GM10248 (cell line): Measurements from ENCODE around the gene XPO5.
A peak's percentile ranks its signal among the peaks of the same experiment; 100 is the strongest.

Experiments used
- CTCF ChIA-PET: fragments of 300-600 bp; sonication (Branson Sonifier 250); formaldehyde crosslinking; extraction: SDS; loops from one replicate; lab custom pipeline; 2021; ENCODE audit warnings: antibody characterized with exemption; lab: Yijun Ruan, JAX
- POLR2A ChIA-PET: fragments of 350-650 bp; sonication (Branson Sonifier 250); formaldehyde crosslinking; extraction: SDS; loops from one replicate; lab custom pipeline; 2020; ENCODE audit warnings: antibody characterized with exemption; lab: Yijun Ruan, JAX
- DNase-seq: peaks from one replicate; pipeline ENCODE4 v3.0.0; 2012; ENCODE audit errors: extremely low spot score
- TF ChIP-seq, protein P1 (sequence below): IDR thresholded peaks from 2 replicates; pipeline ENCODE4 v1.5.1; 2012; ENCODE audit warnings: mild to moderate bottlenecking, low read depth; ENCODE audit errors: extremely low read depth, missing control alignments, control extremely low read depth

Gene XPO5

DNA sequence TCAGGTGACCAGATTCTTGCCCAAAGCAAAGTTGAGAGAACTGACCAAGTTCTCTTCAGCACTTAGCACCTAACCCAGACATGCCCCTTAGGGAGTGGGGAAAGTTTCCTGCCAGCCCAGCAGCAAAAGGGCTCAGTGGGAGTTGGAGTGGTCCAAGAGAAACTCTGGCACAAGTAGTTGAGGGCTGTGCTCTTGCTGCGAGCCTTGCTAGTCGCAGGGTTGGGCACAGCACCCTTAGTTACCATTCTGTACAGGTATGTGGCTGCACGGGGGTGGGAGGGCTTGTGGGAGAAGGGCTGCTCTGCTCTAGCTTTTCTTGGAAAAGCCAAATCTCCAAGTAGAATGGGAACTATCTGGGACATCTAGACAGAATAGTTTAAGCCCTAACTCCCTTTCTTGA lies 52.6 kb downstream of the XPO5 start:
- TF ChIP-seq, protein P1, sequence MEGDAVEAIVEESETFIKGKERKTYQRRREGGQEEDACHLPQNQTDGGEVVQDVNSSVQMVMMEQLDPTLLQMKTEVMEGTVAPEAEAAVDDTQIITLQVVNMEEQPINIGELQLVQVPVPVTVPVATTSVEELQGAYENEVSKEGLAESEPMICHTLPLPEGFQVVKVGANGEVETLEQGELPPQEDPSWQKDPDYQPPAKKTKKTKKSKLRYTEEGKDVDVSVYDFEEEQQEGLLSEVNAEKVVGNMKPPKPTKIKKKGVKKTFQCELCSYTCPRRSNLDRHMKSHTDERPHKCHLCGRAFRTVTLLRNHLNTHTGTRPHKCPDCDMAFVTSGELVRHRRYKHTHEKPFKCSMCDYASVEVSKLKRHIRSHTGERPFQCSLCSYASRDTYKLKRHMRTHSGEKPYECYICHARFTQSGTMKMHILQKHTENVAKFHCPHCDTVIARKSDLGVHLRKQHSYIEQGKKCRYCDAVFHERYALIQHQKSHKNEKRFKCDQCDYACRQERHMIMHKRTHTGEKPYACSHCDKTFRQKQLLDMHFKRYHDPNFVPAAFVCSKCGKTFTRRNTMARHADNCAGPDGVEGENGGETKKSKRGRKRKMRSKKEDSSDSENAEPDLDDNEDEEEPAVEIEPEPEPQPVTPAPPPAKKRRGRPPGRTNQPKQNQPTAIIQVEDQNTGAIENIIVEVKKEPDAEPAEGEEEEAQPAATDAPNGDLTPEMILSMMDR = no peak
- CTCF ChIA-PET = no interaction called here
- POLR2A ChIA-PET = no interaction called here
- no peak for DNase-seq

DNA sequence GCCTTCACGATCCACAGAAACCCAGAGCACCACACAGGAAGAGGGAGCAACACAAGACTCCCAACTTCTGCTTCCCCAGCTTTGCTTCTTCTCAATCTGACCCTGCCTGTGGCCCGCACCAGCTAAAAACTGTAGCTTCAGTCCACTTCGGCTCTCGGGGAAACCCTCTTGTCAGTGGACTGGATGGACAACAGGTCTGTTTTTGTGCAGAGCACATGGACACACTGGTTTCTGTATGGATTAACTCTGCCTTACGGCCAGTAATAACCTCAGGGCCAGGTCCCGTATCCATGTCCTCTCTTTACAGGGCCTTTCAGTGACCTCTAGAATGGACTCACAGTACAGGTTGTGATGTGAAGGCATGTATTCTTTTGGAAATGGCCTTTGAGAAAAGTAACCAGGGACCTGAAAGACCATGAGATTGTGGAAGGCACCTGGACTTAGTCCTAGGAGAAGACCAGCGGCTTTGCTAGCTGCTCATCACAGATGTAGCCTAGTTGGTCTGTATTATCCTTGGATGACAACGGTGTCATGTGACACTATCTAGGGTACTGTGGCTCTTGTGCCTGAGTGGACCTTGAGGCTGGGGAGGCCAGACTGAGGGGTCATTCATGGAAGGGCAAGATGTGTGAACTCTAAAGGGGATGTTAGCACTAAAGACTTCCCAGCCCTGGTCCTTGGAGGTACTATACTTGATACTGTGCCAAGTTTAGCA lies 53.1 kb downstream of the XPO5 start:
- TF ChIP-seq, protein P1 = no peak
- no peak for DNase-seq
- ChIA-PET POLR2A (no interaction called here), CTCF (interaction anchor here (0.7 to 8.0 kb wide), 2 partner anchors 16 to 42 kb away, joined by 3 to 56 read pairs; no protein-coding TSS in a partner anchor)

DNA sequence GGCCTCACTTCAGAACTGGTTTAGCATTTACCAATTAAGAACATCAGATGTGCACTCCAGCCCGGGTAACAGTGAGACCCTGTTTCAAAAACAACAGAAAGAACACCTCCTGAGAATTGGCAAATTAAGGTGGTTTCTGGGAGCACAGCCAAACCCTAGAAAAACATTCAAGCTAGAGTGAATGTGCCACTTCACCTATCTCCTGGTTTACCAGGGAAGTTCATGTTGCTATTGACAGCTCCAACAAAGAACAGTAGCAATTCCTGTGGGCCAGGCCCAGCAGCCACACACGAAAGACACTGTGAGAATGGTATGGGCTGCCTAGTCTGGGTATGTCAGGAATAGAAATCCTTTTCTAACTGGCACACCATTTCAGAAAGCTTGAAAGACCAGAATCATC lies 54.0 kb downstream of the XPO5 start:
- POLR2A ChIA-PET = no interaction called here
- DNase-seq = no peak
- TF ChIP-seq, protein P1 = no peak
- CTCF ChIA-PET = interaction anchor here (0.7 to 8.0 kb wide), 4 partner anchors 12 to 166 kb away, joined by 3 to 56 read pairs (median 3); no protein-coding TSS in a partner anchor

DNA sequence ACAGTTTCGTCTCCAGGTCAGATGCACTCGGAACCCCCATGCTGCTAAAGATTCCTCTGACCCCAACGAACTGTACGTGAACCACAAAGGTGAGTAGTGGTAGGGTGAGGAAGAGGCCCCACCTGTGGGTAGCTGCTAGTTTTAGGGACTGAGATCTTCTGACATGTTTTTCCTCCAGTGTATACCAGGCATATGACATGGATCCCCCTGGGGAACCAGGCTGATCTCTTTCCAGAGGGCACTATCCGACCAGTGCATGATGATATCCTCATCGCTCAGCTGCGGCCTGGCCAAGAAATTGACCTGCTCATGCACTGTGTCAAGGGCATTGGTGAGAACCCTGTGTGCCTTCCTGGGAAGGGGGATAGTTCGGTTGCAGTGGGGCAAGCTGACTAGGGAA lies 55.7 kb downstream of the XPO5 start:
- DNase-seq = no peak
- TF ChIP-seq, protein P1 = no peak
- CTCF ChIA-PET = interaction anchor here (1.4 to 8.0 kb wide), 4 partner anchors 10 to 29 kb away, joined by 5 to 56 read pairs (median 6); partner anchors contain the start of gene LRRC73
- POLR2A ChIA-PET = no interaction called here

DNA sequence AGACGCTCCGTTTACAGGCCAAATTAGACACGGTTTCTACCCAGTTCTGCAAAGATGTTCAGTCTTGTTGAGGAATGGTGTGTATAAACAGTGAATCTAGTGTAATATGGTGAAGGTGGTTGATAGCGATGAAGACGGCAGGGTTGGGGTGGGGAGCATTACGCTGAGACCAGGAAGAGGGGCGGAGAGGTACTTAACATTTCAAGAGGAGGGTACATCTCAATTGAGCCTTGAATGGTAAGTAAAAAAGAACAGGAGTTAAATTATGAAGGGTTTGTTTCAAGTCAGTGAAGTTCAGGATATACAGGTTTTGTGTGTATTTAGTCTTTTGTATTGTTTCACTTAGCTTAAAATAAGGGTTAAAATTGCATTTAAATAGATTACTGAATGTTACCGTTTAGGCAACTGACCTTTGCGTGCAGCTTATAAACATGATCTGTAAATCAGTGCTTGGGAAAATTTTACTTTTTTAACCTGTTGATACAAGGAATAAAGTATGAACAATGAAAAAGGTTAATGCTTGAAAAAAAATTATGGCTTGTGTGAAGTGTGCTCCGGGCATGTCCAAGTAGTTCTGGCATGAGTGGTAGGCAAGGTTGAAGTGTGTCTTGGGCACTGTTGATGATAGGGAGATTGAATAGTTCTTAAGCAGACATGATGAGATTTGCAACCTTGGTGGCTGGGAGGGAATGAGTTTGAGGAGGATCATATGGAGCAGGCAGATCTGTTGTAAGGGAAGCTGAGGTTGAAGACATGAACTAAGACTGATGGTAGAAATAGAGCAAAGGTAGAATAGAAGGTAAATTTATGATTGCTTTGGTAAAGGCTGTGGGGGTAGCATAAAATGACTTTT lies 58.1 kb downstream of the XPO5 start:
- POLR2A ChIA-PET = interaction anchor here (1.1 kb wide), 1 partner anchor 8 kb away, joined by 3 read pairs; no protein-coding TSS in a partner anchor
- no peak for DNase-seq
- TF ChIP-seq, protein P1 = no peak

DNA sequence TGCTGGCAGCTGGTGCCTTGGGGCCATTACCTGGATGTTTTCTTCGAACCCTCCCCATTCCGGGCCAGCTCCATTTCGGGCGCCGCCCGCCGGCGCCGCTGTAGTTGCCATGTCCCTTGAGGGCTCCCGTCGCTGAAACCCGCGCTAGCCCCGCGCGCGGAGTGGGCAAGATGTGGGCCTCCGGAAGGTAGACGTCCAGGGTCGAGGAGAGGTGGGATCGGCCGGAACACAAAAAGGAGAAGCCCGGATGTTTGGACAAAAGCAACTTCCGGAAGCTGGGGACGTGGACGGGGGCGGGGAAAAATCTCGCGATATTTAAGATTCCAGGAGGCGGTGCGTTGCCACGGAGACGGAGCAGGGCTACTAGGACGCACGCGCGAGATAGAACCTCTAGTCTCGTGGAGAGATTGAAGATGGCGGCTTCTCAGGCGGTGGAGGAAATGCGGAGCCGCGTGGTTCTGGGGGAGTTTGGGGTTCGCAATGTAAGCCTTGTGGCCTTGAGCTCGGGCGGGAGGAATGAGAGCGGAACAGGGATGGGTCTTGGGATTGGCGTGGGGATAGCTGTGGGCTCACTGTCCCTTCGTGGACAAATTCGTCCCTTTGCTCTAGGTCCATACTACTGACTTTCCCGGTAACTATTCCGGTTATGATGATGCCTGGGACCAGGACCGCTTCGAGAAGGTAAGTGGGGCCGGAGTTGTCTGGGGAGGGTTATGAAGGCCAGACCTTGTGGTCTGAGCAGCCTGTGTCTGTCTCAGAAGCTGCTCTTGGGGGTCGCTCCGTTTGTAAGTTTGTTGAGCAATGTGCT lies 58.9 kb downstream of the XPO5 start, which contains the start of the genes POLR1C and YIPF3:
POLR1C (plus strand) TSS at position 393 of the 808 bp plus-strand sequence; CDS start at position 414, 21 bp downstream.
YIPF3 (minus strand) TSS at position 230 of the 808 bp plus-strand sequence; CDS start at position 111, 119 bp downstream.
- ChIA-PET POLR2A (interaction anchor here (0.5 to 1.1 kb wide), 2 partner anchors 9 to 37 kb away, joined by 3 read pairs; no protein-coding TSS in a partner anchor), CTCF (interaction anchor here (1.4 to 8.0 kb wide), 4 partner anchors 10 to 288 kb away, joined by 3 to 56 read pairs (median 4); partner anchors contain the start of gene DNPH1)
- TF ChIP-seq, protein P1 = no peak
- DNase-seq = peak; percentile 98

More for the DNA sequence above, 58.1 kb downstream of the XPO5 start:
- CTCF ChIA-PET = interaction anchor here (1.4 to 8.0 kb wide), 4 partner anchors 11 to 18 kb away, joined by 4 to 56 read pairs (median 5); no protein-coding TSS in a partner anchor
